ENCODE measurements around the gene ZNF451.

DNA sequence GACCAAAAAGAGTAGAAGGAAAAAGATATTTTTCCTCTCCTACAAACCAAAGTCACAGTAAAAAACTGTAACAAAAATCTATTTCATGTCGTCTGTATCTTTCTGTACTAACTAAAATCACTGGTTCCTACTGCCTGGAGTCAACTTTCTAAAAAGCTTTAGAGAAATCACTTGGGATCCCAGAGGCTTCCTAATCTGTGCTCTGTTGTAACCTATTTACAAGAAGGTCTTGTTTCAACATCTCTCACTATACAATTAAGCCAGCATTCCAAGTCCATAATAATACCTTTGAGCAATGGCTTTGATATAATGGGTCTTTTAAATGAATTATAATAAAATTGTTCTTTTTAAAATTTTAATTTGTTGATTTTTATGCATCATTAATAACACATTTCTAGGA is 111.7 kb downstream of the ZNF451 start:
- TF ChIP-seq, protein P1, sequence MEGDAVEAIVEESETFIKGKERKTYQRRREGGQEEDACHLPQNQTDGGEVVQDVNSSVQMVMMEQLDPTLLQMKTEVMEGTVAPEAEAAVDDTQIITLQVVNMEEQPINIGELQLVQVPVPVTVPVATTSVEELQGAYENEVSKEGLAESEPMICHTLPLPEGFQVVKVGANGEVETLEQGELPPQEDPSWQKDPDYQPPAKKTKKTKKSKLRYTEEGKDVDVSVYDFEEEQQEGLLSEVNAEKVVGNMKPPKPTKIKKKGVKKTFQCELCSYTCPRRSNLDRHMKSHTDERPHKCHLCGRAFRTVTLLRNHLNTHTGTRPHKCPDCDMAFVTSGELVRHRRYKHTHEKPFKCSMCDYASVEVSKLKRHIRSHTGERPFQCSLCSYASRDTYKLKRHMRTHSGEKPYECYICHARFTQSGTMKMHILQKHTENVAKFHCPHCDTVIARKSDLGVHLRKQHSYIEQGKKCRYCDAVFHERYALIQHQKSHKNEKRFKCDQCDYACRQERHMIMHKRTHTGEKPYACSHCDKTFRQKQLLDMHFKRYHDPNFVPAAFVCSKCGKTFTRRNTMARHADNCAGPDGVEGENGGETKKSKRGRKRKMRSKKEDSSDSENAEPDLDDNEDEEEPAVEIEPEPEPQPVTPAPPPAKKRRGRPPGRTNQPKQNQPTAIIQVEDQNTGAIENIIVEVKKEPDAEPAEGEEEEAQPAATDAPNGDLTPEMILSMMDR (IDR thresholded peaks at IDR 0.05), result no peak
- TF ChIP-seq POLR2A (IDR thresholded peaks at IDR 0.05), result no peak

Measured in prostate gland (tissue), 2 donors.